ENCODE measurements around the gene TSGA10IP. TPM values are rescaled to one million over a fixed set of nuclear protein-coding genes. Genes with fewer than 3 reads are reported as not detected.

TSGA10IP gene
- total RNA-seq, 1 experiment from 2014 or later = not detected

- DNase-seq (ENCODE audit: low read depth) = no peak
- in situ Hi-C loops (cut with HindIII; ENCODE audit: low pct_unique_long_range_greater_than_20kb, low sequenced_read_pairs) = no loop called here
Observed at GRCh38 chr11:65983589-65983987, 38.3 kb downstream of the TSGA10IP start.

- no peak for DNase-seq (ENCODE audit: low read depth)
Observed at GRCh38 chr11:65987336-65987735, 42.1 kb downstream of the TSGA10IP start.

GRCh38 chr11:65988791-65989592 is 43.7 kb downstream of the TSGA10IP start:
- peak; percentile 86 for DNase-seq (ENCODE audit: low read depth)
- in situ Hi-C loops (cut with HindIII; ENCODE audit: low pct_unique_long_range_greater_than_20kb, low sequenced_read_pairs) = no loop called here

More at GRCh38 chr11:65987336-65987735, 42.1 kb downstream of the TSGA10IP start:
- in situ Hi-C loops (cut with HindIII; ENCODE audit: low pct_unique_long_range_greater_than_20kb, low sequenced_read_pairs) = no loop called here

- in situ Hi-C loops (cut with HindIII; ENCODE audit: low pct_unique_long_range_greater_than_20kb, low sequenced_read_pairs) = no loop called here
- no peak for DNase-seq (ENCODE audit: low read depth)
Observed at GRCh38 chr11:65992056-65992455, 46.8 kb downstream of the TSGA10IP start.

- in situ Hi-C loops (cut with HindIII; ENCODE audit: low pct_unique_long_range_greater_than_20kb, low sequenced_read_pairs) = no loop called here
- no peak for DNase-seq (ENCODE audit: low read depth)
Observed at GRCh38 chr11:65997286-65997685, 52.0 kb downstream of the TSGA10IP start.

GRCh38 chr11:66001942-66002647 is 56.8 kb downstream of the TSGA10IP start, which contains the start of the genes BANF1 and EIF1AD:
Gene BANF1 (plus strand): TSS chr11:66002503. CDS start chr11:66003251, 748 bp downstream.
Gene EIF1AD (minus strand): TSS chr11:66002157. CDS start chr11:66000389, 1,768 bp downstream.
- in situ Hi-C loops (cut with HindIII; ENCODE audit: low pct_unique_long_range_greater_than_20kb, low sequenced_read_pairs) = no loop called here
- DNase-seq (ENCODE audit: low read depth) = peak; percentile 97

GRCh38 chr11:66002648-66003225 is 57.5 kb downstream of the TSGA10IP start:
- in situ Hi-C loops (cut with HindIII; ENCODE audit: low pct_unique_long_range_greater_than_20kb, low sequenced_read_pairs) = no loop called here
- DNase-seq (ENCODE audit: low read depth) = peak; percentile 36

- DNase-seq (ENCODE audit: low read depth) = no peak
- in situ Hi-C loops (cut with HindIII; ENCODE audit: low pct_unique_long_range_greater_than_20kb, low sequenced_read_pairs) = no loop called here
Observed at GRCh38 chr11:66003291-66003690, 58.0 kb downstream of the TSGA10IP start.

GRCh38 chr11:66004186-66004585 is 58.9 kb downstream of the TSGA10IP start:
- in situ Hi-C loops (cut with HindIII; ENCODE audit: low pct_unique_long_range_greater_than_20kb, low sequenced_read_pairs) = no loop called here
- DNase-seq (ENCODE audit: low read depth) = no peak

- in situ Hi-C loops (cut with HindIII; ENCODE audit: low pct_unique_long_range_greater_than_20kb, low sequenced_read_pairs) = no loop called here
- no peak for DNase-seq (ENCODE audit: low read depth)
Observed at GRCh38 chr11:66006134-66006890, 61.0 kb downstream of the TSGA10IP start.

GRCh38 chr11:66006891-66007176 is 61.6 kb downstream of the TSGA10IP start:
- in situ Hi-C loops (cut with HindIII; ENCODE audit: low pct_unique_long_range_greater_than_20kb, low sequenced_read_pairs) = no loop called here
- no peak for DNase-seq (ENCODE audit: low read depth)

- DNase-seq (ENCODE audit: low read depth) = no peak
- in situ Hi-C loops (cut with HindIII; ENCODE audit: low pct_unique_long_range_greater_than_20kb, low sequenced_read_pairs) = no loop called here
Observed at GRCh38 chr11:66007201-66007634, 61.9 kb downstream of the TSGA10IP start.

- no peak for DNase-seq (ENCODE audit: low read depth)
- in situ Hi-C loops (cut with HindIII; ENCODE audit: low pct_unique_long_range_greater_than_20kb, low sequenced_read_pairs) = no loop called here
Observed at GRCh38 chr11:66008095-66008467, 62.8 kb downstream of the TSGA10IP start.

GRCh38 chr11:66008468-66009101 is 63.3 kb downstream of the TSGA10IP start:
- DNase-seq (ENCODE audit: low read depth) = no peak
- in situ Hi-C loops (cut with HindIII; ENCODE audit: low pct_unique_long_range_greater_than_20kb, low sequenced_read_pairs) = no loop called here

Other genes with a start within 250 kb of the TSGA10IP start
- 43.6 and 71.0 TPM in 2 replicates for gene KAT5, start 233.2 kb upstream of the TSGA10IP start, total RNA-seq (2014; rRNA removed; shearing (Covaris generic); ENCODE audit: low replicate concordance)
- 19.0 and 29.2 TPM in 2 replicates for gene RNASEH2C, start 224.7 kb upstream of the TSGA10IP start, total RNA-seq (2014; rRNA removed; shearing (Covaris generic); ENCODE audit: low replicate concordance)
- gene AP5B1, start 164.5 kb upstream of the TSGA10IP start, total RNA-seq (2014; rRNA removed; shearing (Covaris generic); ENCODE audit: low replicate concordance) = 7.2 and 7.9 TPM in 2 replicates
- not detected in 2 replicates for gene OVOL1, start 158.4 kb upstream of the TSGA10IP start, total RNA-seq (2014; rRNA removed; shearing (Covaris generic); ENCODE audit: low replicate concordance)
- gene SNX32, start 111.5 kb upstream of the TSGA10IP start, total RNA-seq (2014; rRNA removed; shearing (Covaris generic); ENCODE audit: low replicate concordance) = not detected in 2 replicates
- gene CFL1, start 87.3 kb upstream of the TSGA10IP start, total RNA-seq (2014; rRNA removed; shearing (Covaris generic); ENCODE audit: low replicate concordance) = 1,200 and 1,265 TPM in 2 replicates
- 69.0 and 76.8 TPM in 2 replicates for gene MUS81, start 85.0 kb upstream of the TSGA10IP start, total RNA-seq (2014; rRNA removed; shearing (Covaris generic); ENCODE audit: low replicate concordance)
- 0.75 and 5.2 TPM in 2 replicates for gene EFEMP2, start 72.7 kb upstream of the TSGA10IP start, total RNA-seq (2014; rRNA removed; shearing (Covaris generic); ENCODE audit: low replicate concordance)
- not detected in 2 replicates for gene CTSW, start 65.6 kb upstream of the TSGA10IP start, total RNA-seq (2014; rRNA removed; shearing (Covaris generic); ENCODE audit: low replicate concordance)
- 61.1 and 89.5 TPM in 2 replicates for gene FIBP, start 57.0 kb upstream of the TSGA10IP start, total RNA-seq (2014; rRNA removed; shearing (Covaris generic); ENCODE audit: low replicate concordance)
- 82.6 and 121 TPM in 2 replicates for gene CCDC85B, start 54.8 kb upstream of the TSGA10IP start, total RNA-seq (2014; rRNA removed; shearing (Covaris generic); ENCODE audit: low replicate concordance)
- gene FOSL1, start 45.1 kb upstream of the TSGA10IP start, total RNA-seq (2014; rRNA removed; shearing (Covaris generic); ENCODE audit: low replicate concordance) = 67.3 and 80.4 TPM in 2 replicates
- 12.7 and 36.3 TPM in 2 replicates for gene C11orf68, start 26.4 kb upstream of the TSGA10IP start, total RNA-seq (2014; rRNA removed; shearing (Covaris generic); ENCODE audit: low replicate concordance)
- gene DRAP1, start 26.1 kb upstream of the TSGA10IP start, total RNA-seq (2014; rRNA removed; shearing (Covaris generic); ENCODE audit: low replicate concordance) = 212 and 270 TPM in 2 replicates
- 28.1 and 68.3 TPM in 2 replicates for gene SART1, start 16.3 kb downstream of the TSGA10IP start, total RNA-seq (2014; rRNA removed; shearing (Covaris generic); ENCODE audit: low replicate concordance)
- 35.4 and 53.9 TPM in 2 replicates for gene EIF1AD, start 56.7 kb downstream of the TSGA10IP start, total RNA-seq (2014; rRNA removed; shearing (Covaris generic); ENCODE audit: low replicate concordance)
- gene BANF1, start 57.0 kb downstream of the TSGA10IP start, total RNA-seq (2014; rRNA removed; shearing (Covaris generic); ENCODE audit: low replicate concordance) = 361 and 387 TPM in 2 replicates
- not detected in 2 replicates for gene CST6, start 66.5 kb downstream of the TSGA10IP start, total RNA-seq (2014; rRNA removed; shearing (Covaris generic); ENCODE audit: low replicate concordance)
- gene CATSPER1, start 81.0 kb downstream of the TSGA10IP start, total RNA-seq (2014; rRNA removed; shearing (Covaris generic); ENCODE audit: low replicate concordance) = 0.67 and 2.8 TPM in 2 replicates
- gene GAL3ST3, start 103.7 kb downstream of the TSGA10IP start, total RNA-seq (2014; rRNA removed; shearing (Covaris generic); ENCODE audit: low replicate concordance) = not detected in 2 replicates
- 191 and 216 TPM in 2 replicates for gene SF3B2, start 106.9 kb downstream of the TSGA10IP start, total RNA-seq (2014; rRNA removed; shearing (Covaris generic); ENCODE audit: low replicate concordance)
- gene PACS1, start 124.8 kb downstream of the TSGA10IP start, total RNA-seq (2014; rRNA removed; shearing (Covaris generic); ENCODE audit: low replicate concordance) = 4.2 and 15.9 TPM in 2 replicates

All from Caki2 (cell line).